ENCODE measurements around the gene FHIT. TPM values are rescaled to one million over a fixed set of nuclear protein-coding genes. Genes with fewer than 3 reads are reported as not detected.

Gene FHIT
- total RNA-seq, 1 donor from 2014 or later, result 20.2 TPM

GRCh38 chr3:60798456-60798855 lies 452.8 kb downstream of the FHIT start:
- H3K27me3 Mint-ChIP-seq (ENCODE audit: unreplicated experiment), result peaks cover 3% of the 10 kb centered on the region
- no peak overlapping the region for H3K4me3 Mint-ChIP-seq (ENCODE audit: unreplicated experiment)
- TF ChIP-seq CTCF (IDR thresholded peaks at IDR 0.05; ENCODE audit: unreplicated experiment), result no peak
- H3K4me1 Mint-ChIP-seq (ENCODE audit: unreplicated experiment), result no peaks in the 10 kb centered on the region
- DNase-seq (ENCODE audit: low spot score), result no peak
- H3K36me3 Mint-ChIP-seq (ENCODE audit: low read depth, unreplicated experiment), result no peaks in the 10 kb centered on the region
- H3K27ac Mint-ChIP-seq (ENCODE audit: unreplicated experiment), result no peak overlapping the region
- no peaks in the 10 kb centered on the region for H3K9me3 Mint-ChIP-seq (ENCODE audit: unreplicated experiment)

DNA sequence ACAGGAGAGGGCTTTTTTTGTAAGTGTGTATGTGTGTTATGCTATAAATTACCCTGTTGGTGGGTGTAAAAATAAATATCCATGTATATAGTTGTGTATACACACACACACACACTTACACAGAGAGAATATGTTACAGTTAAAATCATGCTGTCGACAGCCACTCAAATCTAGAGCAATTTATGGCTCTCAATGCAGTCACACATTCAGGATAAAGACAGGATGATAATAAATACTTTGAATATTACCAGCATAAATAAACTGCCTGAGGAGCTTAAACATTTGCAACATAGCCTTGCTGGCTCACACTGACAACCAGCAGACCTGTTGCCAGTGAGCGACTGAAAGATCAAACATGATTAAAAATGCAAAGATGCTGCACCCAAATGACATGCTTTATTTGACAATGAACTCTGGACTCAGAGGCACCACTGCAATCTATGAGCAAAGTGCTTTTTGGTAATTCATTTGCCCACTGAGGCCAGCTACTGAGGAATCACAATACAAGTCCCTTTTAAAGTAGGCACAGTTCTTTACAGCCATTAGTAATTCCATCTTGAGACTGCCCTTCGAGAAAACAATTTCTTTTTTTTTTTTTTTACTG lies 458.9 kb downstream of the FHIT start:
- DNase-seq (ENCODE audit: low spot score), result no peak
- Mint-ChIP-seq H3K4me1 (ENCODE audit: unreplicated experiment) (peaks cover 4% of the 10 kb centered on the region), H3K27ac (ENCODE audit: unreplicated experiment) (no peak overlapping the region), H3K36me3 (ENCODE audit: low read depth, unreplicated experiment) (no peaks in the 10 kb centered on the region), H3K4me3 (ENCODE audit: unreplicated experiment) (no peak overlapping the region), H3K9me3 (ENCODE audit: unreplicated experiment) (no peaks in the 10 kb centered on the region), H3K27me3 (ENCODE audit: unreplicated experiment) (peaks cover 1% of the 10 kb centered on the region)
- TF ChIP-seq CTCF (IDR thresholded peaks at IDR 0.05; ENCODE audit: unreplicated experiment), result no peak

DNA sequence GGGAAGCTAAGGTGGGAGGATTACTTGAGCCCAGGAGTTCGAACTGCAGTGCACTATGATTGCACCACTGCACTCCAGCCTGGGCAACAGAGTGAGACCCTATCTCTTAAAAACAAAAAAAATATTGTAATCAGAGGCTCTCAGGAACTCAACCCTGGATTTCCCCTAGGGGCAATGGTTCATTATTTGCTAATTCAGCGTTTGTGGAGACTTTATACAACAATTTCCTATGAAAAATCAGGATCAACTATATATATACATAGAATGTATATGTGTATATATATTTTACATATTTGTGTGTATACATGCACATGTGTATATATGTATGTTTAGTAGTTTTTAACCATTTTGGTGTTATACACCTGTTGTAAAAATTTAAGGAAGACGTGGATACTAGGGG lies 463.1 kb downstream of the FHIT start:
- Mint-ChIP-seq H3K9me3 (ENCODE audit: unreplicated experiment) (no peaks in the 10 kb centered on the region), H3K4me1 (ENCODE audit: unreplicated experiment) (peaks cover 22% of the 10 kb centered on the region), H3K4me3 (ENCODE audit: unreplicated experiment) (no peak overlapping the region), H3K27ac (ENCODE audit: unreplicated experiment) (no peak overlapping the region), H3K27me3 (ENCODE audit: unreplicated experiment) (peaks cover 2% of the 10 kb centered on the region), H3K36me3 (ENCODE audit: low read depth, unreplicated experiment) (no peaks in the 10 kb centered on the region)
- DNase-seq (ENCODE audit: low spot score), result no peak
- no peak for TF ChIP-seq CTCF (IDR thresholded peaks at IDR 0.05; ENCODE audit: unreplicated experiment)

DNA sequence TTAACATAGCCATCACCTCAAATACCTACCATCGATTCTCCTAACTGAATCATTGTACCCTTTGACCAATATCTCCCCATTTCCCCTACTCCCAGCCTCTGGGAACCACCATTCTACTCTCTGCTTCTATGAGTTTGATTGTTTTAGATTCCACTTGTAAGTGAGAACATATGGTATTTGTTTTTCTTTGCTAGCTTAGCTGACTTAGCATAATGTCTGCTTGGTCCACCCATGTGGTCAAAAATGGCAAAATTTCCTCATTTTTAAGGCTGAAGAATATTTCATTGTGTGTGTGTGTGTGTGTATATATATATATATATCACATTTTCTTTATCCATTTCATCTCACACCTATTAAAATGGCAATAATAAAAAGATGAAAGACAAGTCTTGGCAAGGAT lies 469.3 kb downstream of the FHIT start:
- peaks cover 3% of the 10 kb centered on the region for H3K9me3 Mint-ChIP-seq (ENCODE audit: unreplicated experiment)
- H3K27ac Mint-ChIP-seq (ENCODE audit: unreplicated experiment), result no peak overlapping the region
- no peak overlapping the region for H3K4me3 Mint-ChIP-seq (ENCODE audit: unreplicated experiment)
- TF ChIP-seq CTCF (IDR thresholded peaks at IDR 0.05; ENCODE audit: unreplicated experiment), result no peak
- H3K27me3 Mint-ChIP-seq (ENCODE audit: unreplicated experiment), result peaks cover 2% of the 10 kb centered on the region
- DNase-seq (ENCODE audit: low spot score), result no peak
- H3K4me1 Mint-ChIP-seq (ENCODE audit: unreplicated experiment), result peaks cover 15% of the 10 kb centered on the region
- H3K36me3 Mint-ChIP-seq (ENCODE audit: low read depth, unreplicated experiment), result no peaks in the 10 kb centered on the region

GRCh38 chr3:60779637-60780036 lies 471.6 kb downstream of the FHIT start:
- Mint-ChIP-seq H3K27me3 (ENCODE audit: unreplicated experiment) (no peaks in the 10 kb centered on the region), H3K36me3 (ENCODE audit: low read depth, unreplicated experiment) (peaks cover 12% of the 10 kb centered on the region), H3K4me3 (ENCODE audit: unreplicated experiment) (no peak overlapping the region), H3K4me1 (ENCODE audit: unreplicated experiment) (no peaks in the 10 kb centered on the region), H3K9me3 (ENCODE audit: unreplicated experiment) (peaks cover 12% of the 10 kb centered on the region), H3K27ac (ENCODE audit: unreplicated experiment) (no peak overlapping the region)
- no peak for DNase-seq (ENCODE audit: low spot score)
- TF ChIP-seq CTCF (IDR thresholded peaks at IDR 0.05; ENCODE audit: unreplicated experiment), result no peak
